Measurements from ENCODE around the gene POLR2E.
A peak's percentile ranks its signal among the peaks of the same experiment; 100 is the strongest.

The POLR2E gene

DNA sequence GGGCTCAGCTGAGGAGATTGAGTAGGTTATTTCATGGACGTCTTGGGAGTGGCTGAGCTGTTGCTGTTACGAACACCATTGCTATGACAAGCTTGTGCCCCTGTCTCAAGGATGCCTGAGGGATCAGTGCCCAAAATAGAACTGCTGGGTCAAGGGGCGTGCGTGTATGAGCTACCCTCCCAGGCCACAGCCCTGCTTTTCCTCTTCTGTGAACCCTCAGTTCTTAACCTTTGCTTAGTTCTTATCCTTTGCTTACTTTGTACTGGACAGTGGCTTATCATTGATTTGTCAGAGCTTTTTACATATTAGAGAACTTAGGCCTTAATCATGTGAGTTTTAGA is 19.2 kb downstream of the POLR2E start:
- DNase-seq, result no peak

DNA sequence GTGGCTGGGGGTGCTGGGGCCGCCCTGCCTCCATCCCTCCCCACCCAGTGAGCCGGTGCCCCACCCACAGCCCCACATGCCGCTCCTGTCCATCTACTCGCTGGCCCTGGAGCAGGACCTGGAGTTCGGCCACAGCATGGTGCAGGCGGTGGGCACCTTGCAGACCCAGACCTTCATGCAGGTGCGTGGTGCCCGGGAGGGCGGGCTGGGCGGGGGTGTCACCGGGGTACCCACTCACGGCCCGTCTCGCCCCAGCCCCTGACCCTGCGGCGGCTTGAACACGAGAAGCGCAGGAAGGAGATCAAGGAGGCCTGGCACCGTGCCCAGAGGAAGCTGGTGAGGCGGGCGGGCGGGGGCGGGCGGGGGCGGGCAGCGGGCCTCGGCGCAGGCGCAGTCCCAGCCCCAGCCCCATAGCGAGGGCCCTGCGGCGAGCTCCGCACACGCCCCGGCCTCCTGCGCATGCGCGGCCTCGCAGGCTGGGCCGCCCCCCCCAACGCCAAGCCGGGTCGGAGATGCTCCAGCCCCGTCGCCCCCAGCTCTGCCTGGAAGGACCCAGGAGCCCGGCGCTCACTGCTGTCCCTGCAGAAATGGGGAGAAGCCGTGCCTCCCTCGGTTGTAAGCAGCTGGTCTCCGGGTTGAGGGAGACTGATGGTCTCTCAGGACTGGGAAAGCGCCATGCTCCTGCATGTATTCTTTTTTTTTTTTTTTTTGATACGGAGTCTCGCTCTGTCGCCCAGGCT is 20.5 kb downstream of the POLR2E start:
- peak; percentile 78 for DNase-seq

DNA sequence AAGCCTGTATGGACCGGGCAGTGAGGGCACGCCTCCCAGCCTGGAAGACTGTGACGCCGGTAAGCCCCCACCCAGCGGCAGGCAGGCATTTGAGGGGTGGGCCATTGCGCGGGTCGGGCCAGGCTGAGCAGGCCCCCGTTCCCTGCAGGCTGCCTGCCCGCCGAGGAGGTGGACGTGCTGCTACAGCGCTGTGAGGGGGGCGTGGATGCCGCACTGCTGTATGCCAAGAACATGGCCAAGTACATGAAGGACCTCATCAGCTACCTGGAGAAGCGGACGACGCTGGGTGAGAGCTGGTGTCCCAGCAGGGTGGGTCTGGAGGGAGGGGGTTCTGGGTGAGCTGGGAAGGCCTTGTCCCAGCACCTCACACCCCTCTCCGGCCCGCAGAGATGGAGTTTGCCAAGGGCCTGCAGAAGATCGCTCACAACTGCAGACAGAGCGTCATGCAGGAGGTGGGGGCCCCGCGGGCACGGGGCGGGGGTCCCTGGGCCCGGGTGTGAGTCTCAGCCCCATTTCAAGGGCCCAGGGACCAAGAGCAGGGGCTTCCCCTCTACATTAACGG is 21.1 kb downstream of the POLR2E start:
- no peak for DNase-seq

DNA sequence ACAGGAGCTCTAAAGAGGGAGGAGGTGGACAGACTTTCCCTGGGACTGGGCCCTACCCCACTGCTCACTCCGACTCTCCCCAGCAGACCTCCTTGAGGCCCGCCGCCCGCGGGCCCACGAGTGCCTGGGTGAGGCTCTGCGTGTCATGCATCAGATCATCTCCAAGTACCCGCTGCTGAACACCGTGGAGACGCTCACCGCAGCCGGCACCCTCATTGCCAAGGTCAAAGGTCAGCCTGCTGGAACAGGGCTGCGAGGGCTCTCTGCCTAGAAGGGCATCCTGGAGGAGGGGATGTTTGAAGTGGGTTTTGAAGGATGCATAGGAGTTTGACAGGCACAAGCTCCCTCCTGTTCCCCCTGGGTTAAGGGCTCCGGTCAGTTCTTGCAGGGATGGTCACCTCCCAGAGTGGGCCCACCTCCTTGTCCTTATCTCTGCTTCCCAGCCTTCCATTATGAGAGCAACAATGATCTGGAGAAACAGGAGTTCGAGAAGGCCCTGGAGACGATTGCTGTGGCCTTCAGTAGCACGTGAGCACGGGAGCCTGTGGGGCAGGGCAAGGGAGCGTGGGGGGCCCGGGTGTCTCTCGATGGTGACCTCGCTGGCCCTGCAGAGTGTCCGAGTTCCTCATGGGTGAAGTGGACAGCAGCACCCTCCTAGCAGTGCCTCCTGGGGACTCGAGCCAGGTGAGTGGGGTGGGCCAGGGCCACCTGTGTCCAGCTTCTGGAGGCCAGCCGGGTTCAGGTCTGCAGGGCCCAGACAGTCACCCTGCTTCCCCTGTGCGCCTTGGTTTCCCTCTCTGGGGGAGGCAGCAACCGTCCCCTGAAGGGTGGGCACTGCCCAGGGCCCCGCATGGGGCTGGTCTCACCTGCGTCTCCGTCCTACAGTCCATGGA is 21.9 kb downstream of the POLR2E start:
- no peak for DNase-seq

DNA sequence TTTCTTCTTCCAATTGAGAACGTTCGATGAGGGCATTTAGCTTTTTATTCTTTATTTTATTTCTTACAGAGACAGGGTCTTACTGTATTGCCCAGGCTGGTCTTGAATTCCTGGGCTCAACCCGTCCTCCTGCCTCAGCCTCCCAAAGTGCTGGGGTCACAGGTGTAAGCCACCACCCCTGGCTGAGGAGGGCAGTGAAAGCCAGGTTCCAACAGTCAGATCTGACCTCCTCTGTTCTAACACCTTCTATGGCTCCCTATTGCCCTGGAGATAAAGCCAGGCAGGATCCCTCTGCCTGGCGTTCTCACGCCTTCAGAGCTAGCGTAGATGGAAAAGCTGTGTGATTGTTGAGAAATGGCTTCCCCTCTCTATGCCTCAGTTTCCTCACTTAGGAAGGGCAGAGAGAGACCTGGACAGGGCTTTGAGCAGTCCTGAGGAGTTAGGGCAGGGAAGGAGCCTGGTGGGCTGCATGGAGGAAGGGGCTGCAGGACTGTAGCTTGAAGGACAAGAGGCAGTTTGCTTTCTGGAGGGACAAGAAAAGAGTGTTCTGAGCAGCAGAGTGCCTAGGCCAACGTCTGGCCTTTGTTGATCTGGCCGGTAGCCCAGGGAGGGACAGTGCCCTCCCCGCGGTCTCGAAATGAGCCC is 22.7 kb downstream of the POLR2E start:
- DNase-seq, result no peak

DNA sequence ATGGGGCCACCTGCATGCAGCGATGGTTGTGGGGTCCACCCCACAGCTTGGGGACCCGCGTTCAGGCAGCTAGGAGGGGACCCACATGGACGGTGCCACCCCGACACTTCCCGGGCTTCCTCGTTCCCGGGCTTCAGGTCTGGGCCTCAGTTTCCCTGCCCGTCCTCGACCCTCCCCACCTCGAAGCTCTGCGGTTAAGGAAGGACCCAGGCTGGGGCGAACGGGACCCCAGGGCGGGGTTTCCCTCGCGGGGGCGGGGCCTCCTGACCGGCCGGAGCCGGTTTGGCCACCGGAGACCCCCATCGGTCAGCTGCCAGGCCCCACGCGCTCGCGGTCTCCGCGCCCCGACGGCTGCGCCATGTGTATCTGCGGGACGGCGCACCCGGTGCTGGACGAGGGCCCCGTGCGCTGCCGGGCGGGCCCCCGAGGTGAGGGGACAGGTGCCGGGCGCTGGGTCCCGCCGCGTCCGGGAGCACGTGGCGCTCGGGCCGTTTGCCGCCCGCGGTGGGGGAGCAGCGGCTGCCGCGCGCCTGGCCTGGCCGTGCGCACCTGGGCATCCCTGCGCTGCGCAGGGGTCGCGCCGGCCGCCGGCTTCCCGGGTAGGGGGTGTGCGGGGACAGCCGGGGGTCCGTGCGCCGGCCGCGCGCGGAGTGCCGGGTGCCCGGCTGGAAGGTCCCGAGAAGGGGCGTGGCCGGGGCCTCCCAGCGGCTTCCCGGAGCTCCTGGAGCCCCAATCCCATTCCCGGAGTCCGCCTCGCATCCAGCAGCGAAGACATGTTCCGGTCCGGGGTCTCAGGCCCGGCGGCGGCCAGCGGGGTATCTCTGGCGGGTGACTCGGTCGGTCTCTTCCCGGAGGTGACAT is 24.0 kb downstream of the POLR2E start:
- DNase-seq, result no peak

DNA sequence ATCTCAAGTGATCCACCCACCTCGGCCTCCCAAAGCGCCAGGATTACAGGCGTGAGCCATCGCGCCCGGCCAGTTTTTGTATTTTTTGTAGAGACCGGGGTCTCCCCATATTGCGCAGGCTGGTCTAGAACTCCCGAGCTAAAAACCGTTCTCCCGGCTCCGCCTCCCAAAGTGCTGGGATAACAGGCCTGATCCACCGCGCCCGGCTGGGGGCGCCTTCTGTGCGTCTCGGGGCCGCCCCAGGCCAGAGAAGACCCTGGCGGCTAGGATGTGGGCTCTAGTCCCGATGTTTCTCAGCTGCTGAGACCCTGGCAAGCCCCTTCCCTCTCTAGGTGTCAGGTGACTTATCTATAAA is 24.6 kb downstream of the POLR2E start:
- DNase-seq, result no peak

DNA sequence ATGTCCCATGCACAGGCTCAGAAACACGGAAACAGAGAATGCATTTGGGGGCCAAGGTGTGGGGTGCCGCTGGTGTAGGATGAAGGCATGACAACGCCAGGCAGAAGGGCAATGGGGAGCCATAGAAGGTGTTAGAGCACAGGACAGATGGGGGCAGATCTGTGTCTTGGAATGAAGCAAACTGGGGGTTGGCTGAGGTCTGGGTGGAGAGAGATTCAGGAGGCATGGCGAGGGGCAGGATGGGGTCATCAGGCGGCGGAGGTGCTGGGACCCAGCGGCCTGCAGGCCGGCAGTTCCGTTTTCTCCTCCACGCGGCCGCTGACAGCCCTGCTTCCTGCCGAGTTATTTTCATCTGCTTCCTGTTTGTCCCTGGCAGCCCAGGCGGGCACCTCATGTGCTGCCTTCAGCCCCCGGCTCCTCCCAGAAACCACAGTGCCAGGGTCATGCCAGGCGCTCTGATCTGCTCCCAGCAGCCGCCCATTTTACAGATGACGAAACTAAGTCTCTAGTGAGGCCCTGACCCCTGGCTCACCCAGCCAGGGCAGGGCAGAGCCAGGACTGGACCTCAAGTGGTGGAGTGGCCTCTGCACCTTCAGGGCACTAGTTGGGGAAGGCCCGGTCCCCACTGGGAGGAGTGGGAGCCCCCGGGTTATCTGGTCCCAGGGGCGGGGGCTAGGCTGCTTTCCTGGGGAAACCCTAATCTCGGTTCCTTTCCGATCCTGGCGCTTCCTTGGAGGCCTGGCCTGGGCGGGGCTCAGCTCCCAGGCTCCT is 26.0 kb downstream of the POLR2E start:
- DNase-seq, result no peak

DNA sequence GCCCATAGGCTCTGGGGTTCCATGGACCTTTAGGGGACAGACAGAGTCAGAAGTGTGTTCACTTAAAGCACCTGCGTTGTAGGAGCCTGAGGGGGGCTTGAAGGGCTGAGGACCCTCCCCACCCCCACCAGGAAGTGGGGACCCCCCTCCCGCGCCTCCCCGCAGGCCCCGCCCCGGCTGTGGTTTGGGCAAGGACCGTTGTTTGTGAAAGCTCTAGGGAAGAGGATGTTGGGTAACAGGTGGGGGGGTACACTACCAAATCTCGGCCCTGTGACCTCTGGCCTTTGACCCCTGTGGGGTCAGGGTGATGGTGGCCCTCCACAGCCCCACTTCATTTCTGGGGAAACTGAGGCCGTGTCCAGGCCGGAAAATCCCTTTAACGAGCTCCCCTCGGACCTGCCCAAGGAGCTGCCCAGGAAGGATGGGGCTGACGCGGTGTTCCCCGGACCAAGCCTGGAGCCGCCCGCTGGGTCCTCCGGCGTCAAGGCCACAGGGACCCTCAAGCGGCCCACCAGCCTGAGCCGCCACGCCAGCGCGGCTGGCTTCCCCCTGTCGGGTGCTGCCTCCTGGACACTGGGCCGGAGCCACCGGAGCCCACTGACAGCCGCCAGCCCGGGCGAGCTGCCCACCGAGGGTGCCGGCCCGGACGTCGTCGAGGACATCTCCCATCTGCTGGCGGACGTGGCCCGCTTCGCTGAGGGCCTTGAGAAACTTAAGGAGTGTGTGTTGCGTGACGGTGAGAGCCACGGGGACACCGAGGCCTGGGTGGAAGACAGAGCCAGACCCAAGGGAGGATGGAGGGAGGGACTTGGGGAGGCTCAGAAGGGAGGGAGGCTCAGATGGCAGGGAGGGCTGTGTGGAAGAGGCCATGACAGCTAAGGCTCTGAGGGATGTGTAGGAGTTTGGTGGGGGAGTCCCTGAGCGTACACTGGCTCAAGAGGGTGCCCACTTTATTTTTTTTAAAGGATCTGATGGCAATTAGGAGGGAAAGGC is 26.9 kb downstream of the POLR2E start:
- no peak for DNase-seq

DNA sequence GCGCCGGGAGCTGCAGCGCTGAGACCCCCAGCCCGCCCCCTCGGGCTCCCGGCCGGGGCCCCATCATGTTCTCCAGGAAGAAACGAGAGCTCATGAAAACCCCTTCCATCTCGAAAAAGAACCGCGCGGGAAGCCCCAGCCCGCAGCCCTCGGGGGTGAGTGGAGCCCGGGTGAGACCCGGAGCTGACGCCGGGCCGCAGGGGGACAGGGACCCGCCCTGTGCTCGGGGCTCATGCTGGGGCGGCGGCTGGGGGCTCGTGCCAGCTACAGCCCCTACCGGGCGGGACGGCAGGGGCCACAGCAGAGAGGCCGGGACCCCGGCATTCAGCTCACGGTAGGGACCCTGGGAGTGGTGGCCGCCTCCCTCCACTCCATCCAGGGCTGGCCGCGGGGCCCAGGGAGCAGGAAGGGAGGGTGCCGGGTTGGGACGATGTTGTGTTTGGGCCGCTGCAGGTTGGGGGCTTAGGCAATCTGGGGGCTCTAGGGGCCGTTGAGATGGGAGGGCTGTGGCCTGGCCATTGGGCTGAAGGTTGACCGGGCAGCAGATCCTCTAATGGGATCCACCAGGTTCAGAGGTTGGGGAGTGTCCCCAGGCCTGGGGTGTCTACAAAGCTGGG is 27.7 kb downstream of the POLR2E start:
- no peak for DNase-seq

DNA sequence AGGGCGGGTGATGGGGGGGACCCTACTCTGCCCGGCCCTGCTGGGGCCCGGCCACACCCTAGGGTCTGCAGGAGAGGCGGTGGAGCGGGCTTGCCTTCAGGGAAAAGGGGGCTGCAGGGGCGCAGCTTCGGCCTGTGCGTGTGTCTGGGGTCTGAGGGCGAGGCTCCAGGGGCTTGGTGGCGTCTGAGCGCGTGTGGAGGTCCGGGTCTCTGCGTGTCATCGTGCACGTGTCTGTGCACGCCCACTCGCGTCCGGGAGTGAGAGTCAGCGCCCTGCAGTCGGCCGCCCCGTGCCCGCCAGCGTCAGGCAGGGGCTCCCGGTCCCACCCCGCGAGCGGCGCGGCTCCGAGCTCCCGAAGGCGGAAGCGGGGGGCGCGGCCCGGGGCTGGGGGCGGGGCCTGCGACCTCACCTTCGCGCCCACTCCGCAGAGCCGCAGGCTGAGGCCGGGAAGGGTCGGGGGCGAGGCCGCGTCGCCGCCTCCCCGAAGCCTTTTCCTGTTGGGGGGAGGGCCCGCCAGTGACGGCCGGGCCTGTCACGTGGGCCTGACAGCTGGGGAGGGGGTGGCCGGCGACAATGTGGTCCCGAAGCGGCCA is 28.3 kb downstream of the POLR2E start, which contains the start of gene ARHGAP45:
TSS of gene ARHGAP45 (plus strand) at position 420 of the 593 bp plus-strand sequence. CDS start 239 bp downstream, outside the sequence.
- DNase-seq, result no peak

DNA sequence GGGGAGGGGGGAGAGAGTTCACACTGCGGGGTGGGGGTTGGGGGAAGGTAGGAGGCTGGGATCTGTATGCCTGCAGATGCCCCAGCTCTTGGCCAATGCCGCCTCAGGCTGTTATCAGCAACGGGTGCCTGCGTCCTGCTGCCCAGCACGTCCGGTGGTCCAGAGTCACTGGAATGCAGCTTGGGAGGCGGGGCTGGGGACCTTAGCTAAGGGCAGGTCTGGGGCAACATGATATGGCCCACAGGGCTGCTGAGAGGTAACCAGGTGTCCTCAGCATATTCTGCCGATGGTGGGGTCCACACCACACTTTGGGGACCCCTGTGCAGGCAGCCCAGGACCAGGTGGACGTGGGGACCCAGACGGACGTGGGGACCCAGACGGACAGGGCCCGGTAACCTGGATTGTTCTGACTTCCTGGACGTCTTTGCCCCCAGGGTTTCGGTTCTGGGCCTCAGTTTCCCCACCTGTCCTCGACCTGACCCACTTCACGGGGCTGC is 28.9 kb downstream of the POLR2E start:
- no peak for DNase-seq

DNA sequence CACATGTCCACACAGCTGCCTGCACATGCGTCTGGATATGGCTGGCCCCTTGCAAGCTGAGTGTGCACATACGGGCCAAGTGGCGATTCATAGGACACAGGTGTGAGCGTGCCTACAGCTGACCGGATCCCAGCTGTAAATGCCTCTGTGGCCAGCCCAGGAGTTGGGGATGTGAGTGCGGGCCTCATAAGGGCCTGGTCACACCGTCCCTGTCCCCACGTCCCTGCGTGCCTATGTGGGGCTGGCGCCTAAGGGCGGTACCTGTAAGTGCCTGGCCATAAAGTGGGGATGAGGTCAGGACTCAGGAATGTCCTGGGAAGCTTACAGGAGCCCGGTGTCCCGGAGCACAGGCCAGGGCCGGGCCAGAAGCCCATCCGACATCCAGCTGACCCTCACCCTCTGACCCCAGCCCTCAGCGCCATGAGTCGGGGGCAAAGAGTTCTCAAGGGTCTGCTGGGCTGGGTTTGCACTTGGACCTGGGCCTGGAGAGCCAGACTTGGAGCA is 29.5 kb downstream of the POLR2E start:
- no peak for DNase-seq

DNA sequence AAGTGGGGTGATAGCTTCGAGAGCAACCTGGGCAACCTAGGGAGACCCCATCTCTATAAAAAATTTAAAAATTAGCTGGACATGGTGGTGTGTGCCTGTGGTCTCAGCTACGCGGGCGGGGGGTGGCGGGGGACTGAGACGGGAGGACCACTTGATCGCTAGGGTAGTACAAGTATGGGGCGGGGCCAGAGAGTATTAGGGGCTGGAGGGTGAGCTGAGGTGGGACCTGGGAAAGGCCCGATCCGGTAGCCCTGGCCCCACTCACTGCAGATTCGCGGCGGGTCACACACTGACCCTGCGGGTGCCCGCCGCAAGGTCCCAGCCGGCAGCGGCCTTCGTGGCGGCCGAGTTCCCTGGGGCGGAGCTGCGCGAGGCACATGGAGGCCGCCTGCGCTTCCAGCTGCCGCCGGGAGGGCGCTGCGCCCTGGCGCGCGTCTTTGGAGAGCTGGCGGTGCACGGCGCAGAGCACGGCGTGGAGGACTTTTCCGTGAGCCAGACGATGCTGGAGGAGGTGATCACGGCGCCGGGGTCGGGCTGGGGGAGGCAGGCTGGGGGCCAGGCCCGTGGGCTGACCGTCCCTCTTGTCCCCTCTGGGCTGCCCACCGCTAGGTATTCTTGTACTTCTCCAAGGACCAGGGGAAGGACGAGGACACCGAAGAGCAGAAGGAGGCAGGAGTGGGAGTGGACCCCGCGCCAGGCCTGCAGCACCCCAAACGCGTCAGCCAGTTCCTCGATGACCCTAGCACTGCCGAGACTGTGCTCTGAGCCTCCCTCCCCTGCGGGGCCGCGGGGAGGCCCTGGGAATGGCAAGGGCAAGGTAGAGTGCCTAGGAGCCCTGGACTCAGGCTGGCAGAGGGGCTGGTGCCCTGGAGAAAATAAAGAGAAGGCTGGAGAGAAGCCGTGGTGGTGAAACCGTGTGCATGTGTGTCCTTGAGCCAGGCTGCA is 30.2 kb downstream of the POLR2E start:
- DNase-seq, result peak; percentile 18

DNA sequence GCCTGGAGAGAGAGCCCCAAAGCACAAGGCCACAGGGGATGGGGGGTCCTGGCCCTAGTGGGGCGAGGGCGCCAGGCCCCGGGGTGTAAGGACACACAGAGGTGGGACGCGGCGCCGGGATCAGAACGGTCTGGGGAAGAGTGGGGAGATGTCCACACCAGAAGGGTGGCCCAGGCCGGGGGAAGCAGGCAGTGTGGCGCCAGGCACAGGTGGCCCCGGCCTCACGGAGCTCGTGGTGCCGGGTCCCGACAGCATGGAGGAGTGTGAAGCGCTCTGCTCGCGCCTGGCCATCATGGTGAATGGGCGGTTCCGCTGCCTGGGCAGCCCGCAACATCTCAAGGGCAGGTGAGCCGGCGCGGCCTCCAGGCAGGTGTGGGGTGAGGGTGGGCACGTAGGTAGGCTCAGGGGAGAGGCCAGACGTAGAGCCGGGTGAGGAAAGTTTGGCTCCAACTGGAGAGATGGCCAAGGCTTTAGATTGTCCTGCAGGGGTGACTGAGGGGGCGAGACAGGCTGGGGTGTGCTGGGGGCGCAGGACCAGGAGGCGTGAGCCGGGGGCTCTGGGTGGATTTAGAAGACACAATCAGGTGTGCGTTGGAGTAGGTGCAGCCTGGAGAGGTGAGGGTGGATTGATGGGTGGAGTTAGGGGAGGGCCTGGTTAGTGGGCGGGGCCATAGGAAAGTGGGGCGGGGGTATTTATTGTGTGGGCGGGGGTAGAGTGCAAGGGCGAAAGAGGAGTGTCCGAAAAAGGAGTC is 31.1 kb downstream of the POLR2E start:
- DNase-seq, result no peak

DNA sequence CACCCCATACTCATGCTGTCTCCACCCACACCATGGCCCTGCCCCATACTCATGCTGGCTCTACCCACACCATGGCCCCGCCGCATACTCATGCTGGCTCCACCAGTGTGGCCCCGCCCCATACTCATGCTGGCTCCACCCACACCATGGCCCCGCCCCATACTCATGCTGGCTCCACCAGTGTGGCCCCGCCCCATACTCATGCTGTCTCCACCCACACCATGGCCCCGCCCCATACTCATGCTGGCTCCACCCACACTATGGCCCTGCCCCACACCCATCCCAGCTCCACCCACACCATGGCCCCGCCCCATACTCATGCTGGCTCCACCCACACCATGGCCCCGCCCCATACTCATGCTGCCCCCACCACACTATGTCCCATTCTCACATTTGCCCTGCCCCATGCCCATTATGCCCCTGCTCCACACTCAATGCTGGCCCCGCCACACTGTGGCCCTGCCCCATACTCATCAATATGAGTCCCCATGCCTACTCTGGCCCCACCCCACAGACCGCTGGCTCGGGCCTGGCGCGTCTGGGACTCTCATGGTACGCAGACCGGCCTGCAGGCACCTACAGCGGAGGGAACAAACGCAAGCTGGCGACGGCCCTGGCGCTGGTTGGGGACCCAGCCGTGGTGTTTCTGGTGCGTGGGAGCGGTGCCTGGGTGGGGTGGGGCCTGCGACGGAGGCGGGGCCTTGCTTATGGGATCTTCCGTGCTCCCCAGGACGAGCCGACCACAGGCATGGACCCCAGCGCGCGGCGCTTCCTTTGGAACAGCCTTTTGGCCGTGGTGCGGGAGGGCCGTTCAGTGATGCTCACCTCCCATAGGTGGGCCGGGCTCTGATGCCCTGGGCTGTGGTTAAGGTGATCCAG is 31.9 kb downstream of the POLR2E start:
- no peak for DNase-seq

All from NCI-H446 treated with DMSO at 0.1 percent for 48 hours (cell line).